Measurements from ENCODE around the gene TBCC.
"Not testable (repeated sequence)": the region's sequence is repeated elsewhere in the genome, so short reads cannot be mapped to it uniquely, and the experiment has no call there.

TBCC gene

GRCh38 chr6:42745640-42746462, at the start of gene TBCC:
Gene TBCC (minus strand): TSS chr6:42746103. CDS start chr6:42746073, 30 bp downstream.
- DNase-seq: peak; percentile 97

- no peak for DNase-seq
Observed at GRCh38 chr6:42795651-42796050, 49.7 kb upstream of the TBCC start.

DNA sequence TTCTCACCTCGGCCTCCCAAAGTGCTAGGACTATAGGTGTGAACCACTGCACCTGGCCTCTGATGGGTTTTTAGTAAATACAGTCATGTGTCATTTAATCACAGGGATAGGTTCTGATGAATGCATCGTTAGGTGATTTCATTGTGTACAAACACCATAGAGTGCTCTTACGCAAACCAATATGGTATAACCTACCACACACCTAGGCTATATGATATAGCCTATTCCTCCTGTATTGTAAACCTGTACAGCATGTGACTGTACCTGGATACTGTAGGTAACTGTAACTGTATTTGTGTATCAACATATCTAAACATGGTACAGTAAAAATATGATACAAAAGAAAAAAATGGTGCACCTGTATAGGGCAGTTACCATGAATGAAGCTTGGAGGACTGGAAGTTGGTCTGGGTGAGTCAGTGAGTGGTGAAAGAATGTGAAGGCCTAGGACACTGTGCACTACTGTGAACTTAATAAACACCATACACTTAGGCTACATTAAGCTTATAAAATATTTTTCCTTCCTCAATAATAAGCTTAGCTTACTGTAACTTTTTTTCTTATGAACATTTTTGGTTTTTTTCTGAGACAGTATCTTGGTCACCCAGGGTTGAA, 45.9 kb upstream of the TBCC start:
- DNase-seq: no peak

GRCh38 chr6:42790549-42791181, 44.8 kb upstream of the TBCC start:
- DNase-seq: no peak

- DNase-seq: no peak
Observed at GRCh38 chr6:42788671-42789070, 42.8 kb upstream of the TBCC start.

DNA sequence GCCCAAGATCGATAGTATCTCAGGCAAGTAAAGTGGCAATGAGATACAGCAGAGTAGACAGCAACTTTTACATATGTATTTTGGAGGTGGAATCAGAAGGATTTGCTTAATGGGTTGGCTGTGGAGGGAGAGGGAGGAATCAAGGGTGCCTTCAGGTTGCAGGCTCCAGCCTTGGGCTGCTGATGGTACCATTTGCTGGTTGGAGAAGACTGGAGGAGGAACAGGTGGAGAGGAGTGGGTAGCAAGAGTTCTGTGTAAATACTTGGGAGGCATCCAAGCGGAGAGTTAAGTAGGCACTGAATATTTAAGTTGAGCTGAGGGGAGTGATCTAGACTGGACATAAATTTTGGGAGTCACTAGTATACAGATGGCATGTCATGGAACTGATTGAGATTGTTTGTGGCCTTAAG, 41.2 kb upstream of the TBCC start:
- no peak for DNase-seq

DNA sequence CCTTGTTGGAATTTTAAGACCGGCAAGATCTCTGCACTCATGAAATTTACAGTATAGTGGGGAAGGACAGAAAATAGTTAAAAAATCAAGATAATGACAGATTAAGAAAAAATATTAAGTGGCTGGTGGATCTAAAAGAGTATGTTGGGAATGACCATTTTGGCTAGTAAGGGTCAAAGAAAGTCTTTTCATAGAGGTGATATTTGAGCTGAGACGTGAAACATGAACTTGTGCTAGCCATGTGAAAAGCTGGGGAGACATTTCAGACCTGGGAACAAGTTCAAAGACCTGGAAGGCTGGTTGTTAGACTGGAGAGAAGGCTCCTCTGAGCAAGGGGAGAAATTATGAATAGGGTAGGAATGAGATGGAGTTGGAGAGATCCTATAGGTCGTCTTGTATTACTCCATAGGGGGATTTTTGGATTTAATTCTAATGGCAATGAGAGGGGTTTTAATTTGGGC, 40.7 kb upstream of the TBCC start:
- no peak for DNase-seq

- no peak for DNase-seq
Observed at GRCh38 chr6:42784717-42785498, 39.0 kb upstream of the TBCC start.

DNA sequence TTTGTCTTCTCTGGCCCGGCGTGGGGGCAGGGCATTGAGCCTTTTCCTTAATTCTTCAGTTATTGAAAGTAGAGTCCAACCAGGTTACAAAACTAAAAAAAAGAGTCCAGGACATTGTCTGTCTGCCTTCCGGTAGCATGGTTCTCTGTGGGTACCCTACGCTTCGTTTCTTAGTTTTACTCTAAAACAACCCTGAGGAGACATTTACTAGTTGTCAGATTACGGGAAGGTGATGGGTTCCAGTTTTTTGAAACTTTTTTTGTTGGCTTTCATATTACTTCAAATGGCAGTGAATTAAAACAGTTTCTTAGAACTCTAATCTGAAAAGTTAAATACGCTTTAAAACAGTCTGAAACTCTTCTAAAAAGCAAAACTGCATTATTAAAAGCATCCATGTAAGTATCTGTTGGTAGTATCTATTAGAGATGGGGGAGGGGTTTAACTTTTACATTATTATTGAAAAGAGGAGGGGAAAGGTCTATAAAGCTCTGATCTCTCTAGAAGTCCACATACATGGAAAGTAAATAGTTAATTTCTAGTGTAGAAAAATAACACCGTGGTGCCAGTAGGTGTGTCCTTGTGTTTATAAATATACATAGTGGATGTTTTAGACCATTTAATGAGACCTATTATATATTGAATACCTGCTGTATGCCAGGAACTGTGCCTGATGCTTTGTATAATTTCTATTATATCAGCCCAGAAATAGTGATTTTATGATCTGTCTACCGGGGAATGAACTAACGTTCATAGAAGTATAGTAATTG, 38.2 kb upstream of the TBCC start:
- DNase-seq: no peak

DNA sequence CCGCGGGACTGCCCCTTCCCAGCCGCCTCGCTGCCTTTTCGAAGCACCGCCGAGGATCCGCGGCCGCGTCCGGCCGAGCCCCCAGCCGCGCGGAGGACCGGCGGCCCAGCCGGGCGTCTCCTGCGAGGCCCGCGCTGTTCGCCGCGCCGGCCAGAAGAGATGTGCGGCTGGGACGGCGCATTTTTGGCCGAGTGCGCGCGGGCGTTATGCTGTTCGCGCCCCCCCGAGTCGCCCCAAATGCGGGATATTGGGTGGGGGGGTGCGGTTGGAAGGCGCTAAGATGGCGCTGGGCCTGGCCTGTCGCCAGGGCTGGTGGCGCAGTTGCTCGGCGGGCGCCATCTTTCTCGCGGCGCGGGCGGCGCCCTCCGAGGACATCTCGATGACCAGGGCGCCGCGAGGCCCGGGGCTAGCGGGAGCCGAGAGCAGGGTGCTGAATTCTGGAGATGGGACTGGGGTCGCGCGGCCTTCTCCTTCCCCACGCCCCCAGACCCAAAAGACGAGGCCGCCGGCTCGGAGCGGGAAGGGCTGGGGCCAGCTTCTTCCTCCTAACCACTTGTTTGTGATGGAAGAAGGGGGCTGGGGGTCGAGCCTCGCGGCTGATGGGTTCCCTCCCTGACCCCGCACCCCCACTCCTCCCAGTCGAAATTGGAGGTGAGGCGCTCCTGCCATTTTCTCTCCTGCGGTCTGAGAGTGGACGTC, 37.4 kb upstream of the TBCC start:
- peak; percentile 50 for DNase-seq

GRCh38 chr6:42782689-42783176, 36.8 kb upstream of the TBCC start:
- peak; percentile 70 for DNase-seq

DNA sequence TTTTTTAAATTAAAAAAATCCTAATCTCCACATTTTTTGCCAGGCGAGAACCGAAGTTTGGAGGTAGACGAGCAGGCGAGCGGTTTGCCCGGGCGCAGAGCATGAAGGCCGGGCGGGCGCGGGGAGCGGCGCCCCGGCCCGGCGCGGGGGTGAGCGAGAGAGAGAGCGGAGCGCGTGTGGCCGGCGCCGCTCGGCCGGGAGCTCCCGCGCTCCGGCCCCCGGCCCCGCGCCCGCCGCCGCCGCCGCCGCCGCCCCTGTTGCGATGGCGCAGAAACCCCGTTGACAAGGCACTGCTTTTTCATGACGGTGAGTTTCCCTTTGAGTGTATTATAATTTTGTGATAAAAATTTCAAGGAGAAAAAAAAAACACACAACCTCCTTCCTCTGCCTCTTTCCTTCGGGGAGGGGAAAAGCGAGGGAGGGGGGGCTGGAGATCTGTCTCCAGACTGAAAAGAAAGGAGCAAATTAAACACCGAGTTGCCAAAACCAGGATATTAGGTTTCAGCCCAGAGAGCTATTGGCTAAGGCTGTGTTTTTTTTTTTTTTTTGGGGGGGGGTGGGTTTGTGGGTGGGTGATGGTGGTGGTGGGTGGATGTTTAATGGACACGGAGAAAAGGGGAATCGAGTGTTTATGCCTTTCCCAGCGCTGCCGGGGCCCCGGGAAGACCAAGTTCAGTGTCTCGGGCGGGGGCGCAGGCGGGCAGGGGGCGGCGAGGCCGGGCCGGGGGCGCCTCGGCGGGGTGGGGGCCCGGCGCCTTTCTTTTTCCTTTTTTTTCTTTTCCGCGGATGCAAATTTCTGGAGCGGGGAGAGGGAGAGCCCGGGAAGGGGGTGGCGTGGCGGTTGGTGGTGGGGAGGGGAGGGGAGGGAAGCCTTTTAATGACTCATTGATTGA, 36.1 kb upstream of the TBCC start, which contains the start of gene BICRAL:
Gene BICRAL, plus strand, starts transcription at position 257 of the 893 bp plus-strand sequence. CDS start 39,971 bp downstream, outside the sequence.
- peak; percentile 79 for DNase-seq

- DNase-seq: no peak
Observed at GRCh38 chr6:42781546-42781795, 35.6 kb upstream of the TBCC start.

DNA sequence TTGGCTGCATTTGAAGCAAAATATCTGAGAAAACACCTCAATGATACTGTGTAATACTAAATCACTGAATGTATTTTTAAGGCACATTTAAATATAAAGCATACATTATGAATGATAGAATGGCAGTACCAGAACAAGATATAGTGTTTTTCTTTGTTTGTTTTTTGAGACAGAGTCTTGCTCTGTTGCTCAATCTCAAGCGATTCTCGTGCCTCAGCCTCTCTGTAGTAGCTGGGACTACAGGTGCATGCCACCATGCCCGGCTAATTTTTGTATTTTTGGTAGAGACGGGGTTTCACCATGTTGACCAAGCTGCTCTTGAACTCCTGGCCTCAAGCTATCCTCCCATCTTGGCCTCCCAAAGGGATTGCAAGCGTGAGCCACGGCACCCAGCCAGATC, 33.6 kb upstream of the TBCC start:
- DNase-seq: no peak

DNA sequence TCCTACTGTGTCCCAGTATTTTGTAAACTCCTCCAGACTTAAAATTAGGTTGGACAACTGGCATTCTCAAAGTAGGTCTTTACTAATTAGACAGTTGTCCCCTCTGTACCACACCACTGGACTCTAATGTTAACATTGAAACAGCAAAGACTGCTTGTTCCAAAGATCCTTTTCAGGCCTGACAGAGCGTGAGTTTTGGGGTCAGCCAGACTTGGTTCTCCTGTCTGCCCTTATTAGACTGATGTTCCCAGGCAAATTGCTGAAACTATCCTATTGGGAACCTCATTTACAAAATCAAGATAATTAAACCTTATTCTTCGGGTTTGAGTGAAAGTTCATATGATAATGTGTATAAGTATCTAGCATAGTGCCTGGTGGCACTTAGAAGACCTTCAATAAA, 32.2 kb upstream of the TBCC start:
- DNase-seq: no peak

DNA sequence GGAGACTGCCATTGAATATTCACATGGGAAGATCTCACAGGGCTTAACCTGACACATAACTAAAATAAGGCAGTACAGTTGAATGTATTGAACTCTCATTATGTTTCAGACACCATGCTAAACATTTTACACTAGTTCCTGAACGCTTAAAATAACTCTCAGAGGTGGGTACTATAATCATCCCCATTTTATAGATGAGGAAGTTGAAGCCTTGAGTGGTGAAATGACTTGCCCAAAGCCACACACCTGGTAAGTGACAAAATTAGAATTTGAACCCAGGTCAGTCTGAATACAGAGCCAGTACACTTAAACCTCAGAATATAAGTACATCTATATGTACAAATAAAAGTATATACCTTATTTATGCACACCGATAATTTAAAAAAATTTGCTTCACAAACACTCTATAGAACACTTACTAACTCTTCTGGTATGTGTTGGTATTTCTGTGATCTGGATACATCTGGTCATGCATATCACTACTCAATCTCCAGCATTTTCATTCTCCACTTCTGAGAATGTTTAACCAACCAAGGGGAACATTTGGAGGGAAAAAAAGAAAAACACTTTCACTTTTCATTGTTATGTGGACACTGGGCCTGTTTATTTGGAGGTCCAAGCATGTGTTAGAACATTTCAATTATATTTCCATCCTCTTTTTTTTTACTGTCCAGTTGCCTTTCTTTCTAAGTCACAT, 31.4 kb upstream of the TBCC start:
- no peak for DNase-seq

GRCh38 chr6:42774821-42775487, 29.1 kb upstream of the TBCC start:
- not testable (repeated sequence) for DNase-seq

GRCh38 chr6:42774201-42774600, 28.3 kb upstream of the TBCC start:
- no peak for DNase-seq

GRCh38 chr6:42771741-42772100, 25.8 kb upstream of the TBCC start:
- no peak for DNase-seq
